GM10248 (cell line): ENCODE measurements around the gene MYL6B.

Source experiments
- CTCF ChIA-PET: fragments of 300-600 bp; sonication (Branson Sonifier 250); formaldehyde crosslinking; extraction: SDS; loops from one replicate; lab custom pipeline; 2021; ENCODE audit warnings: antibody characterized with exemption; lab: Yijun Ruan, JAX
- POLR2A ChIA-PET: fragments of 350-650 bp; sonication (Branson Sonifier 250); formaldehyde crosslinking; extraction: SDS; loops from one replicate; lab custom pipeline; 2020; ENCODE audit warnings: antibody characterized with exemption; lab: Yijun Ruan, JAX
- DNase-seq: peaks from one replicate; pipeline ENCODE4 v3.0.0; 2012; ENCODE audit errors: extremely low spot score
- TF ChIP-seq, protein P1 (sequence below): IDR thresholded peaks from 2 replicates; pipeline ENCODE4 v1.5.1; 2012; ENCODE audit warnings: mild to moderate bottlenecking, low read depth; ENCODE audit errors: extremely low read depth, missing control alignments, control extremely low read depth

MYL6B gene

DNA sequence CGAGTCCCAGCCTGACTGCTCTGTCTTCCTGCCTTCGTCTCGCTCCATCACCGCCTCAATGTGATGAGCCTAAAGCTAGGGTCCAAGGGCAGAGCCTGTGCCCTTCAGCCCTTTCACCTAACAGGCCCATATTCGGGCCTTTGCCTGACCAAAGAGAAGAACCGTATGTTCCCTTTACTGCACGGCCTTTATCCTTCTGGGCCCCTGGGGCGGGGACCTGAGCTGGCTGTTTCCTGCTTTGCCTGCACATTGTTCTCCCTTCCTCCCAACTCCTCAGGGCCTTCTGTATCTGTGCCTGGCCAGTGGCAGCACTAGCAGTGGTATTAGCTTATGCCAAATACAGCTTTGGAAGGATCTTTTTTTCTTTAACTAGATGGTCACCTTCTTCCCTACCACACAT is 8.5 kb upstream of the MYL6B start:
- ChIA-PET POLR2A (no interaction called here), CTCF (interaction anchor here (0.8 to 2.6 kb wide), 8 partner anchors 14 to 405 kb away, joined by 4 to 8 read pairs (median 5); partner anchors contain the start of genes ESYT1, MYL6 and SMARCC2)
- DNase-seq, result no peak
- TF ChIP-seq, protein P1, sequence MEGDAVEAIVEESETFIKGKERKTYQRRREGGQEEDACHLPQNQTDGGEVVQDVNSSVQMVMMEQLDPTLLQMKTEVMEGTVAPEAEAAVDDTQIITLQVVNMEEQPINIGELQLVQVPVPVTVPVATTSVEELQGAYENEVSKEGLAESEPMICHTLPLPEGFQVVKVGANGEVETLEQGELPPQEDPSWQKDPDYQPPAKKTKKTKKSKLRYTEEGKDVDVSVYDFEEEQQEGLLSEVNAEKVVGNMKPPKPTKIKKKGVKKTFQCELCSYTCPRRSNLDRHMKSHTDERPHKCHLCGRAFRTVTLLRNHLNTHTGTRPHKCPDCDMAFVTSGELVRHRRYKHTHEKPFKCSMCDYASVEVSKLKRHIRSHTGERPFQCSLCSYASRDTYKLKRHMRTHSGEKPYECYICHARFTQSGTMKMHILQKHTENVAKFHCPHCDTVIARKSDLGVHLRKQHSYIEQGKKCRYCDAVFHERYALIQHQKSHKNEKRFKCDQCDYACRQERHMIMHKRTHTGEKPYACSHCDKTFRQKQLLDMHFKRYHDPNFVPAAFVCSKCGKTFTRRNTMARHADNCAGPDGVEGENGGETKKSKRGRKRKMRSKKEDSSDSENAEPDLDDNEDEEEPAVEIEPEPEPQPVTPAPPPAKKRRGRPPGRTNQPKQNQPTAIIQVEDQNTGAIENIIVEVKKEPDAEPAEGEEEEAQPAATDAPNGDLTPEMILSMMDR, result no peak

DNA sequence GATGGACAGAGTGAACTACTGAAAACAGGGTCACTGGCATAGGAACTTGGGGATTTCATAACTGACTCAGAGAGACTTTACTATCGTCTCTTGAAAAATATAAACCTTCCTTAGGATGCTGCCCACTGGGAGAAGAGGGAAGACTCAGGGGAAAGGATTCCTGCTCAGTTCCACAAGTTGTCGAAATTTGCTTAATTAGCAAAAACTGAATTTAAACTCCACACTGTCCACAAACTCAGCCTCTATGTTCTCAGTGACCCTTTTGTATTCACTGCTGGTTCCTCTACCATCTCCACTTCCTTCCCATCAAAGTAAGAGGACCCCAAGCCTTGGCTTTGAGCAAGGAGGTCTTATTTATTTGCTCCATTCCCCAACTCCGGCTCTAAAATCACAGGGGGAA is 7.2 kb upstream of the MYL6B start:
- ChIA-PET CTCF (interaction anchor here (2.0 kb wide), 1 partner anchor 44 kb away, joined by 8 read pairs; the partner anchor contains the start of gene SMARCC2), POLR2A (no interaction called here)
- no peak for DNase-seq
- TF ChIP-seq, protein P1, result no peak

DNA sequence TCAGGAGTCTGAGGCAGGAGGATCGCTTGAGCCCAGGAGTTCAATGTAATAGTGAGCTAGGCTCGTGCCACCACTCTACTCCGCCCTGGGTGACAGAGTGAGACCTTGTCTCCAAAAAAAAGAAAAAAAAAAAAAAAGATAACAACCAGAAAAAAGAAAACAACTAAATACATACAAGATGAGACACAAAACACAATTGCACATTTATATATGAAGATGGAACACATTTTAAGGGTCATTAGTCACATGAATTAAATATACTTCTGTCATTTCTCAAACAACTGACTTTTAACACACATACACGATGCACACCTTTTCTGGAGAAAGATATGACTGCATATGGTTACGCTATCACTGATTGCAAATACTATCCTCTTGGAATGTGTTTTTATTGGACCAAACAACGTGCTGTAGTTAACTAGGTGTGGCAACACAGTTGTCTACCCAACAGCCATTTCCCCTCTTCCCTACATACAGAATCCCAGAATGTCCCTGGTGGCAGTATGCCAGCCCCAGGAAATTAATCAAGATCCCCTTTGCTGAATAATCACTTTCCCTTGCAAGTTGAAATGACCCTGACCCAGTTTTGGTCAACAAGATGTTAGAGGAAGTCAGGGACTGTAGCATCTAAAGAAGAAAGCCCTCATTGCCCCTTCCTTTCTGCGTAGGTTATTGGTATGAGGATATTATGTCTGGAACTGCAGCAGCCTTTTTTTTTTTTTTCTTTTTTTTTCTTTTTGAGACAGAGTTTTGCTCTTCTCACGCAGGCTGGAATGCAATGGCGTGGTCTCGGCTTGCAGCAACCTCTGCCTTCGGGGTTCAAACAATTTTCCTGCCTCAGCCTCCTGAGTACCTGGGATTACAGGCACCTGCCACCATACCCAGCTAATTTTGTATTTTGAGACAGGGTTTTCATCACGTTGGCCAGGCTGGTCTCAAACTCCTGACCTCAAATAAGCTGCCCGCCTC is 5.6 kb upstream of the MYL6B start:
- ChIA-PET POLR2A (interaction anchor here (0.7 kb wide), 1 partner anchor 15 kb away, joined by 6 read pairs; no protein-coding TSS in a partner anchor), CTCF (interaction anchor here (1.0 to 1.6 kb wide), 2 partner anchors 10 to 11 kb away, joined by 3 to 4 read pairs; no protein-coding TSS in a partner anchor)
- no peak for DNase-seq
- TF ChIP-seq, protein P1, result no peak

DNA sequence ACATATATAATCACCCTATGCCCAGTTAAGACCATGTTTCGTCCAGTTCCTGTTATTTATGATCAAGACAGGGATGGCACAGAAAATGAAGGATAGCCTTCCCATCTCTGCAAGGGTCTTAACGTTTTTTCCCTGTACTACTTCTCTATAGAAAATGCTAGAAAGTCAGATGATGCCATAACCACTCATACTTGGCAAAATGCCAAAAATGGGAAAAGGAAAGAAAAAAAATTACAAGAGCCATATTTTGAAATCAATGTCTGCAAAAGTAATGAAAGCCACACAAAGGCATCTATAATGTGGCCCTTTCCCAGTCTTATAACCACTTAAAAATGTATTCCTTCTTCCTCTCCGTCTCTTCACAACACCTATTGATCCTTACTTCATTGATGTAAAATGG is 1.8 kb upstream of the MYL6B start:
- POLR2A ChIA-PET, result interaction anchor here (0.6 kb wide), 1 partner anchor 1974 kb away, joined by 3 read pairs; no protein-coding TSS in a partner anchor
- TF ChIP-seq, protein P1, result no peak
- CTCF ChIA-PET, result interaction anchor here (1.0 to 2.2 kb wide), 3 partner anchors 24 to 39 kb away, joined by 3 to 9 read pairs (median 3); partner anchors contain the start of genes ESYT1 and SMARCC2
- DNase-seq, result no peak

DNA sequence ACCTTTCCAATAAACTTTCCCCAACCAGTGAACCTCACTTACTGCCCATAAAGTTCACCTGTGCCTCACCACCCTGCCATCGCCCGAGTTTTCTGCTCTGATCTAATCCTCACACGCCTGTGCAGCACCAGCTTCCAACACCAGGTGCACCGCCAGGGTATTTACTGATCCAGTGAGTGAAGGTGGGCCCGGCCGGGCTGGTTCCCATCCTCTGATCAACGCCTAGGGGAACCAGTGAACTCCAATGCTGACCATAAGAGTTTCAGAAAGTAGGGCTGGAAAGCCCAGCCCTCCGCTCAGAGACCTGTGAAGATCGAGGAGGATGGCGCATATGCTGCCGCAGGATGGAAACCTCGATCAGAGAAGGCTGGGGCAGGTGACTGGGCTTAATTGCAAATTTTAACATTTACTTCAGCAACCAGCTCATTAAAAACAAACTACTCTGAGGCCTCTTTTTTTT is 685 bp upstream of the MYL6B start:
- ChIA-PET CTCF (interaction anchor here (0.8 to 1.4 kb wide), 5 partner anchors 10 to 48 kb away, joined by 3 to 7 read pairs (median 4); partner anchors contain the start of genes PA2G4, SMARCC2 and ZC3H10), POLR2A (interaction anchor here (0.6 to 1.0 kb wide), 3 partner anchors 24 to 96 kb away, joined by 3 to 4 read pairs (median 3); partner anchors contain the start of genes ESYT1 and ZC3H10)
- peak; percentile 54 for DNase-seq
- TF ChIP-seq, protein P1, result no peak

DNA sequence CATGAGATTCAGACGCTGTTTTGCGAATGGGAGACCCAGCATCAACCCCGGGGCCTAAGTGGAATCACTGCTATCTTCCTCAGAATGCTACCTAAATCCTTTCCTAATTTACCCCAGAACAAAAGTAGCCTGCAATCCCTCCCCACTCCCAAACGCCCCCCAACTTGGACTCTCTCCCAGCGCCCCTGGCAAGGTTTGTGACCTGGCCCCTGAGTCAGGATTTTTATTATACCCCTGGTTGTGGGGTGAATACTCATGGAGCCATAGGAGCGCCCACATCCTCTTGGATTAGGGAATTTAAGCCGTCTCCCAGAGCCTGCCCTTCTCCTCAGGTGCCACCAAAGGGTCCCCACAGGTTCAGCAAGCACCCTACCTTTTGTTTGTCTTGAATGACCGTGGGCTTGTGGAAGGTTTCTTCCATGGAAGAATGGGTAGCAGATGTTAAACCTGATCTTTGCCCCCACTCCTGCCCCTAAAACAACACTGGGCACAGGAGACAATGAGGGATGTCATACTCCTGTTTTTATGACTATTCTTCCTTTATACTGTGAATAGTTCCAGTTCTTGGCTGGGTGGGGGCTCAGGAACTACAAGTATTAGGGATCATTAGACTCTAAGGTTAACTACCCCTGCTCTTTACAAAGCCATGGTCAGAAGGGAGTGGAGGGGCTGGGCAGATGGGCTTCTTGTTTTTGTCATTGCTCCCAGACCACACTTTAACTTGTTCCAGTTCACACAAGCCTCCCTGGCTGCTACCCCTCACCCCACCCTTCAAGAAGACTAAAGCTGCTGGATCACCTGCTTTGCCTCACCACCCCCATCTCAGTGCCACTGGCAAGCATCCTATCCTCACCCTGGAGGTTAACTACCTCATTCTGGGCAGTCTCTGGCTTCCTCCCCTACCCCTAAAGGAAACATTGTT is 630 bp downstream of the MYL6B start:
- DNase-seq, result no peak
- POLR2A ChIA-PET, result no interaction called here
- TF ChIP-seq, protein P1, result no peak
- CTCF ChIA-PET, result interaction anchor here (3.8 kb wide), 1 partner anchor 34 kb away, joined by 16 read pairs; the partner anchor contains the start of gene ZC3H10
